Activated CD4-positive, alpha-beta T cell treated with anti-CD3 and anti-CD28 coated beads, Interleukin-2, amount 10 ng/mL, durations not matched to agents 24 days and 14 days (primary cell): ENCODE data around the gene BORCS6. TPM values are rescaled to one million over a fixed set of nuclear protein-coding genes. Genes with fewer than 3 reads are reported as not detected.

ENCODE experiments used
- DNase-seq: peaks from one replicate; pipeline ENCODE4 v3.0.0; 2022
- H3K27ac Mint-ChIP-seq: one replicate; pipeline ENCODE4 v1.8.0; 2022; ENCODE audit warnings: mild to moderate bottlenecking, mixed read lengths
- H3K27me3 Mint-ChIP-seq: one replicate; pipeline ENCODE4 v1.8.0; 2022; ENCODE audit warnings: mixed read lengths
- H3K36me3 Mint-ChIP-seq: one replicate; pipeline ENCODE4 v1.8.0; 2022; ENCODE audit warnings: low read depth, mild to moderate bottlenecking, mixed read lengths
- H3K4me1 Mint-ChIP-seq: one replicate; pipeline ENCODE4 v1.8.0; 2021; ENCODE audit warnings: mixed read lengths
- H3K4me3 Mint-ChIP-seq: one replicate; pipeline ENCODE4 v1.8.0; 2022; ENCODE audit warnings: mild to moderate bottlenecking, moderate library complexity, mixed read lengths
- H3K9me3 Mint-ChIP-seq: one replicate; pipeline ENCODE4 v1.8.0; 2021; ENCODE audit warnings: mixed read lengths
- intact Hi-C: fragments of 100-400 bp; cut with micrococcal nuclease; formaldehyde crosslinking; loops from one replicate; pipeline ENCODE4 v1.15.1; 2023
- total RNA-seq: library from RNA; stranded (reverse); gene quantifications from 2 replicates; pipeline ENCODE4 v1.2.3, GENCODE V29; 2022

BORCS6 gene
- total RNA-seq, 1 donor from 2014 or later, result 5.7 TPM

- Mint-ChIP-seq H3K27me3 (no peaks in the 10 kb centered on the region), H3K27ac (no peak within 1 kb of the TSS), H3K4me1 (peaks cover 41% of the 10 kb centered on the region), H3K36me3 (peaks cover 25% of the 10 kb centered on the region), H3K9me3 (no peaks in the 10 kb centered on the region), H3K4me3 (no peak within 1 kb of the TSS)
- peak; percentile 97 for DNase-seq
- intact Hi-C loops, result loop anchor here (1.0 to 10.0 kb wide), 3 partner anchors 311 to 917 kb away; partner anchors contain the start of genes DVL2, PHF23, TP53 and WRAP53
Measured at GRCh38 chr17:8152112-8152775, 37.7 kb downstream of the BORCS6 start, which contains the start of gene PER1. Gene PER1, minus strand, starts transcription at chr17:8152404. Its CDS starts 1,698 bp downstream, at chr17:8150706.

GRCh38 chr17:8151641-8152111 is 38.3 kb downstream of the BORCS6 start:
- no peak overlapping the region for H3K27ac Mint-ChIP-seq
- intact Hi-C loops, result loop anchor here (1.0 to 10.0 kb wide), 4 partner anchors 12 to 917 kb away; partner anchors contain the start of genes DVL2, PHF23, TP53 and WRAP53
- H3K36me3 Mint-ChIP-seq, result peaks cover 31% of the 10 kb centered on the region
- H3K4me3 Mint-ChIP-seq, result no peak overlapping the region
- H3K4me1 Mint-ChIP-seq, result peaks cover 42% of the 10 kb centered on the region
- DNase-seq, result peak; percentile 82
- no peaks in the 10 kb centered on the region for H3K9me3 Mint-ChIP-seq
- no peaks in the 10 kb centered on the region for H3K27me3 Mint-ChIP-seq

GRCh38 chr17:8151120-8151640 is 38.8 kb downstream of the BORCS6 start:
- peaks cover 36% of the 10 kb centered on the region for H3K36me3 Mint-ChIP-seq
- no peak overlapping the region for H3K4me3 Mint-ChIP-seq
- no peak overlapping the region for H3K27ac Mint-ChIP-seq
- peaks cover 42% of the 10 kb centered on the region for H3K4me1 Mint-ChIP-seq
- no peaks in the 10 kb centered on the region for H3K27me3 Mint-ChIP-seq
- intact Hi-C loops, result loop anchor here (1.0 to 10.0 kb wide), 3 partner anchors 12 to 916 kb away; partner anchors contain the start of genes DVL2, PHF23, TP53 and WRAP53
- DNase-seq, result peak; percentile 98
- no peaks in the 10 kb centered on the region for H3K9me3 Mint-ChIP-seq

GRCh38 chr17:8150194-8151119 is 39.5 kb downstream of the BORCS6 start:
- Mint-ChIP-seq H3K27me3 (no peaks in the 10 kb centered on the region), H3K9me3 (no peaks in the 10 kb centered on the region), H3K4me1 (peaks cover 41% of the 10 kb centered on the region), H3K4me3 (no peak overlapping the region), H3K27ac (no peak overlapping the region), H3K36me3 (peaks cover 41% of the 10 kb centered on the region)
- peak; percentile 64 for DNase-seq
- intact Hi-C loops, result loop anchor here (1.0 to 10.0 kb wide), 3 partner anchors 11 to 916 kb away; partner anchors contain the start of genes DVL2, PHF23, TP53 and WRAP53

- intact Hi-C loops, result loop anchor here (10.0 kb wide), 2 partner anchors 465 to 915 kb away; partner anchors contain the start of genes DVL2, PHF23, TP53 and WRAP53
- Mint-ChIP-seq H3K4me3 (no peak overlapping the region), H3K27ac (no peak overlapping the region), H3K9me3 (no peaks in the 10 kb centered on the region), H3K4me1 (peaks cover 32% of the 10 kb centered on the region), H3K27me3 (no peaks in the 10 kb centered on the region), H3K36me3 (peaks cover 42% of the 10 kb centered on the region)
- DNase-seq, result peak; percentile 62
Measured at GRCh38 chr17:8149419-8150193, 40.4 kb downstream of the BORCS6 start.

- Mint-ChIP-seq H3K27me3 (no peaks in the 10 kb centered on the region), H3K27ac (peak overlapping the region; percentile 20), H3K9me3 (no peaks in the 10 kb centered on the region), H3K36me3 (peaks cover 49% of the 10 kb centered on the region), H3K4me3 (no peak overlapping the region), H3K4me1 (peaks cover 24% of the 10 kb centered on the region)
- intact Hi-C loops, result no loop called here
- peak; percentile 58 for DNase-seq
Measured at GRCh38 chr17:8148560-8148959, 41.4 kb downstream of the BORCS6 start.

DNA sequence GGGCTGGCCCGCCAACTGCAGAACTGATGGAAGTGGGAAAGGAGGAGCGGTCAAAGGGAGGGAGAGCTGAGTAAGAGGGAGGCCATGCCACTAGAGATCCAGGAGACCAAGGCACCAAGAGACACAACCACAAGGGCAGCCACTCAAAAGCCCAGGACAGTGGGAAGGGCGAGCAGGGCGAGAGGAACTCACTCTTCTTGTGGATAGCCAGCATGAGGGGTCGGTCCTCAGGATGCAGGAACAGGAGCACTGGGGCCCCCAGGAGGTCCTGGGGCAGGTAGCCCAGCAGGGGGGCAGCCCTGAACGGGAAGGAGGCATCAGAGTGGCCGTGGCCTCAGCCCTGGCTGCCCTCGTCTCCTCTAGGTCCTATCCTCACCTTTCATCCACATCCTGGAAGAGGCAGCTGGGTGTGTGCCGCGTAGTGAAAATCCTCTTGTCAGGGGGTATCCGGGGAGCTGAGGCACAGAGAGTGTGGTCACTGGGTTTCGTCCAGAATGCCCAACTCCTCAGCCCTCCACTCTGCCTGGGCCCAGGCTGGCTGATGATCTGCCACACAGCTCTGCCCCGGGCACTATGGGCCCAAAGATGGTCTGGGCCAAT is 42.1 kb downstream of the BORCS6 start:
- H3K27me3 Mint-ChIP-seq, result no peaks in the 10 kb centered on the region
- peaks cover 52% of the 10 kb centered on the region for H3K36me3 Mint-ChIP-seq
- peaks cover 18% of the 10 kb centered on the region for H3K4me1 Mint-ChIP-seq
- DNase-seq, result peak; percentile 55
- intact Hi-C loops, result no loop called here
- no peak overlapping the region for H3K4me3 Mint-ChIP-seq
- H3K9me3 Mint-ChIP-seq, result no peaks in the 10 kb centered on the region
- H3K27ac Mint-ChIP-seq, result no peak overlapping the region

DNA sequence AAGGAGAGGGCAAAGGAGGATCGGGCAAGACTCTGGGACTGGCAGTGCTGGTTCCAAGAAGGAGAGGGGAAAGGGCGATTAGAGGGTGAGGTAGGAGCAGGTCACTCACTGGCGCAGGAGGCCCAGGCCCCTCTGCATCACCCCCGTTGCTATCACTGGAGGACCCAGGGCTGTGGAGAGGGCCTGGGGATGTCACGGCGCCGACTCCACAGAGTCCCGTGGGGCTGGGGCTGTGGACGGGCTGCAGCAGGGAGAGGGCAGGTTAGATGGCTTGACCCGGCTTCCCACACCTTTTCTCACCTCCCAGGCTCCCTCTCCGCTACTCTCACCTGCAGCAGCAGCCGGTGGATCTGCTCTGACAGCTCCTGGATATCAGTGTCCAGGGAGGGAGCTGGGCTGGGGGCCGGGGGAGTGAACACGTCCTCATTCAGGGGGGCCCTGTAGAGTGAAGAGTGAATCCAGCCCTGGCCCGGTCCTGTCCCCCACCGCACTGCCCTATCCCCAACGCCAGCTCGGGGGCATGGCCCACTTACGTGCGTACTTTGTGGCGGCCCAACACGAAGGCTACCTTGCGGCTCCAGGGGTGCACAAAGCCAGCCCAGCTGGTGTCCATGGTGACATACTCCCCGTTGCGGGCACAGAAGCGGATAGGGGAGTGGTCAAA is 42.7 kb downstream of the BORCS6 start:
- intact Hi-C loops, result no loop called here
- no peak overlapping the region for H3K27ac Mint-ChIP-seq
- H3K9me3 Mint-ChIP-seq, result no peaks in the 10 kb centered on the region
- H3K36me3 Mint-ChIP-seq, result peaks cover 54% of the 10 kb centered on the region
- peak; percentile 57 for DNase-seq
- no peak overlapping the region for H3K4me3 Mint-ChIP-seq
- H3K4me1 Mint-ChIP-seq, result peaks cover 12% of the 10 kb centered on the region
- H3K27me3 Mint-ChIP-seq, result no peaks in the 10 kb centered on the region

DNA sequence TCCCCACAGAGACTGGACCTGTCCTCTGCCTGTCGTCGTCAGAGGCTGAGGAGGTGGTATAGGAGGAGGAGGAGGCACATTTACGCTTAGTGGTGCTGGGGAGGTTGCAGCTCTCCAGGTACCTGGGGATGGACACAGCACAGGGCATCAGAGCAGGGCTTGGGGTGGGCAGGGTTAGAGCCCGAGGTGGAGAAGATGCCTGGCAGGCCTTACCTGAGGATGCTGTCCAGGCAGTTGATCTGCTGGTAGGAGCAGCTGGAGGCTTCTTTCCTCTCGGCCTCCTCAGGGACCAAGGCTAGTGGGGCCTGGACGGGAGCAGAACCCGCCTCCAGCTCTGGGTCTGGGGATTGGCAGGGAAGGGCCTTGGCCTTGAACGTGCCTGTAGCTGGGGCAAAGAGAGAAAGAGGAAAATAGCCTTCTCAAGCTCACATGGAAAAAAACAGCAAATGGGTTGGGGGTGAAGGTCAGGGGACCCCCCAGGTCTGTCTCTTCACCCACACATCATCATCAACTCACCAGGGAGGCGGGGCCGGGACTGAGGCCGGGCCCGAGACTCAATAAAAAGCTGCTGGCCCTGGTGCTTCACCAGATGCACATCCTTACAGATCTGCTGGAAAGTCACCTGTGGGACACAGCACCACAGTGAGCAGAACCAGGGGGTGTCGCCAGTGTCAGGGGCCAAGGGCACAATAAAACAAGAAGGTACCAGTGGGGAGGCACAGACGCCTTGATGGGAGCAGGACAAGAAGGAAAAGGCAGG is 43.4 kb downstream of the BORCS6 start:
- Mint-ChIP-seq H3K27ac (no peak overlapping the region), H3K36me3 (peaks cover 60% of the 10 kb centered on the region)
- intact Hi-C loops, result no loop called here

DNA sequence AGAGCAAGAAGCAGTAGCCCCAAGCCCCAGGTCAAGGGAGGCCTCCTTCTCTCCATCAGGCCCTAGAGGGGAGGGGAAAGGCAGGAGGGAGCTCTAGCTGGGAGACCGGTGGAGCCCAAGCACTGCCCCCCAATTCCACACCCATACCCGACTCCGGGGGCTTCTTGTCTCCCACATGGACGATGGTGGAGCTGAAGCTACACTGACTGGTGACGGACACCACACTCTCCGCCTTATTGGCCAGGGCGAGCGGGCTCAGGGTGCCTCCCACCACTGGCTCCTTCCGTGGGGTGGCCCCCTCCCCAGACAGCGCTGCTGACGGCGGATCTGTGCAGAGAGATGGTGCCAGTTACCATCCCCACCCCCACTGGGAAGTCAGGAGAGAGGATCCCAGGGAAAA is 44.2 kb downstream of the BORCS6 start:
- H3K9me3 Mint-ChIP-seq, result no peaks in the 10 kb centered on the region
- intact Hi-C loops, result no loop called here
- H3K4me3 Mint-ChIP-seq, result no peak overlapping the region
- peaks cover 8% of the 10 kb centered on the region for H3K4me1 Mint-ChIP-seq
- H3K27ac Mint-ChIP-seq, result no peak overlapping the region
- H3K36me3 Mint-ChIP-seq, result peaks cover 66% of the 10 kb centered on the region
- no peak for DNase-seq
- H3K27me3 Mint-ChIP-seq, result no peaks in the 10 kb centered on the region

More for the DNA sequence above, 43.4 kb downstream of the BORCS6 start:
- Mint-ChIP-seq H3K27me3 (no peaks in the 10 kb centered on the region), H3K4me1 (peaks cover 10% of the 10 kb centered on the region), H3K4me3 (no peak overlapping the region), H3K9me3 (no peaks in the 10 kb centered on the region)
- DNase-seq, result no peak

DNA sequence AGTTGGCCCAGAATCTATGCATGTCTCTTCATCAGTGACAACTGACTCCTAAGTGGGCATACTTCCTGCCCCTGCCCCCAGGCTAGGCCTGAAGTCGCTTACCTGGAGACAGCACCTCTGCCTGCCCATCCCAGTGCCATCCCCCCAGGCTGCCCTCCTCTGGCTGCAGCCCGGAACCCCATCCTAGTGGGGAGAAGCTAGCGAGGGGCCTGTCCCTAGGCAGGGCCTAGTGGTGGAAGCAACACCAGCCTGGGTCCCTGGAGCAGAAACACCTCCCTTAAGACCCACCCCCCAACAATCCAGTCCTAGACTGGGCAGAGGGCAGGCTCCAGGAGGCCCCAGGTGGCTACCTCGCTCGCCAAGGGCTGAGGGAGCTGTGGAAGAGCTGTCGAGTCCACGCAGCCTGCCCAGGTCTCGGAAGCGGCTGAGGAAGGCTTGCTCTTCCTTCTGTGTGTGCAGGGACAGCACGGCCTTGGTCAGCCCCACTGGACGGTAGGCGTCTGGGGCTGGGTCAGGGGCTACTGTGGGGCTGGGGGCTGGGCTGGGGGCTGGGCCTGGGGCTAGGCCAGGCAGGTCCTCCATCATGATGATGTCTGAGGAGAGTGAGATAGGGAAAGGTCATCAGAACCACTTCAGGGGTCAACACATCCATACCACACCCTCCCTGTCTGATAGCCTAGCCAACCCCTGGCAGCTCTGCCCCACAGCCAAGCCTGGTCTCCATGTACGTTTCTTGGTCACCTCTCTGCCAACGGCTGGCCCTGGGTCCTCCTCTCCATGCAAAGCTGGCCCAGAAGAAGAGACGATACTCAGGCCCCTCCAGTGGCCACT is 45.4 kb downstream of the BORCS6 start:
- Mint-ChIP-seq H3K9me3 (no peaks in the 10 kb centered on the region), H3K4me3 (no peak overlapping the region), H3K4me1 (peaks cover 3% of the 10 kb centered on the region), H3K27ac (no peak overlapping the region), H3K27me3 (no peaks in the 10 kb centered on the region), H3K36me3 (peaks cover 69% of the 10 kb centered on the region)
- intact Hi-C loops, result no loop called here
- DNase-seq, result no peak
